Stimulated activated memory B cell treated with anti-CD40 and anti-IgM and Interleukin-4, amounts not matched to agents 10 μg/mL and 1 μg/mL and 100 μg/mL, for 72 hours (primary cell): Measurements from ENCODE around the gene ACADS.
A peak's percentile ranks its signal among the peaks of the same experiment; 100 is the strongest.

Experiments used
- ATAC-seq: fragments of 150-1000 bp; cut with Tn5 transposase; 2 replicates; pipeline ENCODE4 v1.10.0; 2021
- H3K27ac Mint-ChIP-seq: one replicate; pipeline ENCODE4 v1.8.0; 2022; ENCODE audit warnings: mild to moderate bottlenecking, mixed read lengths
- H3K27me3 Mint-ChIP-seq: one replicate; pipeline ENCODE4 v1.8.0; 2022; ENCODE audit warnings: mixed read lengths
- H3K36me3 Mint-ChIP-seq: one replicate; pipeline ENCODE4 v1.8.0; 2022; ENCODE audit warnings: mixed read lengths
- H3K4me1 Mint-ChIP-seq: one replicate; pipeline ENCODE4 v1.8.0; 2022; ENCODE audit warnings: mixed read lengths
- H3K4me3 Mint-ChIP-seq: one replicate; pipeline ENCODE4 v1.8.0; 2022; ENCODE audit warnings: mild to moderate bottlenecking, moderate library complexity, mixed read lengths
- H3K9me3 Mint-ChIP-seq: one replicate; pipeline ENCODE4 v1.8.0; 2022; ENCODE audit warnings: mixed read lengths

ACADS gene

GRCh38 chr12:120725659-120726509, at the start of gene ACADS:
TSS of gene ACADS (plus strand) at chr12:120725826. CDS start at chr12:120725886, 60 bp downstream.
- Mint-ChIP-seq H3K36me3 (peaks cover 51% of the 10 kb centered on the region), H3K9me3 (no peaks in the 10 kb centered on the region), H3K27me3 (no peaks in the 10 kb centered on the region), H3K27ac (peak within 1 kb of the TSS; percentile 71), H3K4me1 (peaks cover 36% of the 10 kb centered on the region), H3K4me3 (peak within 1 kb of the TSS; percentile 81)
- ATAC-seq: peak; percentile 100

- Mint-ChIP-seq H3K27ac (peak overlapping the region; percentile 75), H3K4me3 (peak overlapping the region; percentile 48), H3K9me3 (no peaks in the 10 kb centered on the region), H3K4me1 (peaks cover 52% of the 10 kb centered on the region), H3K36me3 (no peaks in the 10 kb centered on the region), H3K27me3 (no peaks in the 10 kb centered on the region)
- ATAC-seq: peak; percentile 86
These were observed 47.7 kb upstream of the ACADS start for GRCh38 chr12:120677765-120678473.

GRCh38 chr12:120678572-120678971, 47.1 kb upstream of the ACADS start:
- Mint-ChIP-seq H3K27ac (peak overlapping the region; percentile 75), H3K27me3 (no peaks in the 10 kb centered on the region), H3K9me3 (no peaks in the 10 kb centered on the region), H3K4me1 (peaks cover 48% of the 10 kb centered on the region), H3K4me3 (no peak overlapping the region), H3K36me3 (no peaks in the 10 kb centered on the region)
- ATAC-seq: peak; percentile 24

GRCh38 chr12:120680165-120680738, 45.4 kb upstream of the ACADS start:
- Mint-ChIP-seq H3K36me3 (no peaks in the 10 kb centered on the region), H3K27me3 (no peaks in the 10 kb centered on the region), H3K4me1 (peaks cover 51% of the 10 kb centered on the region), H3K27ac (peak overlapping the region; percentile 49), H3K9me3 (no peaks in the 10 kb centered on the region), H3K4me3 (peak overlapping the region; percentile 14)
- ATAC-seq: no peak

- H3K27ac Mint-ChIP-seq: peak overlapping the region; percentile 81
These were observed 41.1 kb upstream of the ACADS start for GRCh38 chr12:120684523-120684932.

GRCh38 chr12:120685522-120685921, 40.1 kb upstream of the ACADS start:
- peak overlapping the region; percentile 81 for H3K27ac Mint-ChIP-seq
- H3K4me3 Mint-ChIP-seq: peak overlapping the region; percentile 80
- no peaks in the 10 kb centered on the region for H3K27me3 Mint-ChIP-seq
- no peaks in the 10 kb centered on the region for H3K9me3 Mint-ChIP-seq
- no peak for ATAC-seq
- H3K36me3 Mint-ChIP-seq: no peaks in the 10 kb centered on the region
- H3K4me1 Mint-ChIP-seq: peaks cover 46% of the 10 kb centered on the region

More at GRCh38 chr12:120684523-120684932, 41.1 kb upstream of the ACADS start:
- no peaks in the 10 kb centered on the region for H3K9me3 Mint-ChIP-seq
- peaks cover 53% of the 10 kb centered on the region for H3K4me1 Mint-ChIP-seq
- peak overlapping the region; percentile 52 for H3K4me3 Mint-ChIP-seq
- H3K27me3 Mint-ChIP-seq: no peaks in the 10 kb centered on the region
- no peaks in the 10 kb centered on the region for H3K36me3 Mint-ChIP-seq
- ATAC-seq: no peak

GRCh38 chr12:120686151-120686689, 39.4 kb upstream of the ACADS start:
- Mint-ChIP-seq H3K9me3 (no peaks in the 10 kb centered on the region), H3K36me3 (no peaks in the 10 kb centered on the region), H3K4me3 (peak overlapping the region; percentile 80), H3K4me1 (peaks cover 42% of the 10 kb centered on the region), H3K27ac (peak overlapping the region; percentile 81), H3K27me3 (no peaks in the 10 kb centered on the region)
- peak; percentile 89 for ATAC-seq

GRCh38 chr12:120686690-120687577, 38.7 kb upstream of the ACADS start, which contains the start of gene MLEC:
TSS of gene MLEC (plus strand) at chr12:120687149. CDS start at chr12:120687297, 148 bp downstream.
- H3K4me3 Mint-ChIP-seq: peak within 1 kb of the TSS; percentile 86
- no peaks in the 10 kb centered on the region for H3K27me3 Mint-ChIP-seq
- no peaks in the 10 kb centered on the region for H3K36me3 Mint-ChIP-seq
- peak; percentile 91 for ATAC-seq
- no peaks in the 10 kb centered on the region for H3K9me3 Mint-ChIP-seq
- peaks cover 42% of the 10 kb centered on the region for H3K4me1 Mint-ChIP-seq
- H3K27ac Mint-ChIP-seq: peak within 1 kb of the TSS; percentile 81

GRCh38 chr12:120687578-120688289, 37.9 kb upstream of the ACADS start:
- H3K27ac Mint-ChIP-seq: peak overlapping the region; percentile 81
- peak overlapping the region; percentile 86 for H3K4me3 Mint-ChIP-seq
- H3K4me1 Mint-ChIP-seq: peaks cover 50% of the 10 kb centered on the region
- H3K9me3 Mint-ChIP-seq: no peaks in the 10 kb centered on the region
- peaks cover 7% of the 10 kb centered on the region for H3K36me3 Mint-ChIP-seq
- ATAC-seq: no peak
- H3K27me3 Mint-ChIP-seq: no peaks in the 10 kb centered on the region

- peaks cover 58% of the 10 kb centered on the region for H3K4me1 Mint-ChIP-seq
These were observed 37.0 kb upstream of the ACADS start for GRCh38 chr12:120688527-120689071.

GRCh38 chr12:120689397-120690082, 36.1 kb upstream of the ACADS start:
- no peak overlapping the region for H3K27ac Mint-ChIP-seq
- peaks cover 53% of the 10 kb centered on the region for H3K4me1 Mint-ChIP-seq
- no peak overlapping the region for H3K4me3 Mint-ChIP-seq
- H3K36me3 Mint-ChIP-seq: peaks cover 22% of the 10 kb centered on the region
- ATAC-seq: no peak
- no peaks in the 10 kb centered on the region for H3K9me3 Mint-ChIP-seq
- H3K27me3 Mint-ChIP-seq: no peaks in the 10 kb centered on the region

More at GRCh38 chr12:120688527-120689071, 37.0 kb upstream of the ACADS start:
- Mint-ChIP-seq H3K4me3 (peak overlapping the region; percentile 86), H3K27ac (peak overlapping the region; percentile 81), H3K36me3 (peaks cover 14% of the 10 kb centered on the region), H3K27me3 (no peaks in the 10 kb centered on the region), H3K9me3 (no peaks in the 10 kb centered on the region)
- ATAC-seq: no peak

GRCh38 chr12:120690083-120690450, 35.6 kb upstream of the ACADS start:
- Mint-ChIP-seq H3K36me3 (peaks cover 27% of the 10 kb centered on the region), H3K4me1 (peaks cover 47% of the 10 kb centered on the region), H3K4me3 (no peak overlapping the region), H3K9me3 (no peaks in the 10 kb centered on the region), H3K27ac (no peak overlapping the region), H3K27me3 (no peaks in the 10 kb centered on the region)
- no peak for ATAC-seq

GRCh38 chr12:120690978-120691377, 34.6 kb upstream of the ACADS start:
- Mint-ChIP-seq H3K27me3 (no peaks in the 10 kb centered on the region), H3K4me1 (peaks cover 38% of the 10 kb centered on the region), H3K4me3 (no peak overlapping the region), H3K27ac (no peak overlapping the region), H3K9me3 (no peaks in the 10 kb centered on the region), H3K36me3 (peaks cover 35% of the 10 kb centered on the region)
- ATAC-seq: no peak
